HepG2 (cell line): ENCODE measurements around the gene HES1. TPM values are rescaled to one million over a fixed set of nuclear protein-coding genes. Genes with fewer than 3 reads are reported as not detected.
A peak's percentile ranks its signal among the peaks of the same experiment; 100 is the strongest.

ENCODE experiments used
- HOXA5 ChIP-seq: sonication (generic); formaldehyde crosslinking; IDR thresholded peaks from 2 replicates; pipeline ENCODE4 v1.4.0; 2020; ENCODE audit warnings: missing genetic modification reagents
- MEF2D ChIP-seq: sonication (generic); formaldehyde crosslinking; IDR thresholded peaks from 2 replicates; pipeline ENCODE4 v1.5.1; 2020; ENCODE audit warnings: mild to moderate bottlenecking, missing genetic modification reagents
- NCOA5 ChIP-seq: sonication (generic); formaldehyde crosslinking; IDR thresholded peaks from 2 replicates; pipeline ENCODE4 v1.4.0; 2020; ENCODE audit warnings: missing genetic modification reagents
- PATZ1 ChIP-seq: sonication (generic); formaldehyde crosslinking; IDR thresholded peaks from 2 replicates; pipeline ENCODE4 v1.4.0; 2020; ENCODE audit warnings: missing genetic modification reagents
- SMARCC2 ChIP-seq: fragments of 450-650 bp; IDR thresholded peaks from 2 replicates; pipeline ENCODE4 v1.6.1; 2017; ENCODE audit warnings: antibody characterized with exemption, mild to moderate bottlenecking
- SOX5 ChIP-seq: IDR thresholded peaks from 2 replicates; pipeline ENCODE4 v1.6.1; 2016; ENCODE audit warnings: borderline replicate concordance
- ZBTB38 ChIP-seq: sonication (generic); formaldehyde crosslinking; IDR thresholded peaks from 2 replicates; pipeline ENCODE4 v1.5.1; 2020; ENCODE audit warnings: mild to moderate bottlenecking, missing genetic modification reagents
- ZBTB49 ChIP-seq: sonication (generic); formaldehyde crosslinking; IDR thresholded peaks from 2 replicates; pipeline ENCODE4 v1.4.0; 2020; ENCODE audit warnings: missing genetic modification reagents, borderline replicate concordance
- ZNF282 ChIP-seq: fragments of 450-650 bp; IDR thresholded peaks from 2 replicates; pipeline ENCODE4 v1.6.1; 2018; ENCODE audit not compliant: partially characterized antibody
- ZNF407 ChIP-seq: sonication (generic); formaldehyde crosslinking; IDR thresholded peaks from one replicate; pipeline ENCODE4 v1.5.1; 2020; ENCODE audit warnings: mild to moderate bottlenecking, missing genetic modification reagents; ENCODE audit errors: not compliant biosample characterization
- ZNF501 ChIP-seq: sonication (generic); formaldehyde crosslinking; IDR thresholded peaks from 2 replicates; pipeline ENCODE4 v1.5.1; 2020; ENCODE audit warnings: mild to moderate bottlenecking, moderate library complexity, missing genetic modification reagents
- ZNF576 ChIP-seq: sonication (generic); formaldehyde crosslinking; IDR thresholded peaks from 2 replicates; pipeline ENCODE4 v1.4.0; 2020; ENCODE audit warnings: mild to moderate bottlenecking, missing genetic modification reagents
- ZNF614 ChIP-seq: IDR thresholded peaks from 2 replicates; pipeline ENCODE4 v1.6.1; 2018; ENCODE audit warnings: missing biosample characterization, missing genetic modification reagents, inconsistent platforms, borderline replicate concordance
- polyA plus RNA-seq, 8 experiments: library from polyadenylated mRNA; depleted of rRNA in 3 of 8; stranded (reverse) in 7 of 8; unstranded in 1 of 8; fragments of >200 nt; fragmentation: Illumina TruSeq in 4 of 8; extraction: Trizol in 4 of 8; gene quantifications; 2 replicates each; pipeline versions ENCODE4 v1.2.1 to v1.2.3, GENCODE V29; 2011 to 2016; ENCODE audit warnings: low read depth in 4 of 8, missing spikeins in 1 of 8, mixed read lengths in 1 of 8; ENCODE audit not compliant: insufficient read depth in 1 of 8
- total RNA-seq, 5 experiments: library from RNA; depleted of rRNA; stranded (reverse); fragments of >200 nt; fragmentation: Illumina TruSeq; extraction: Trizol; gene quantifications; 2 replicates each; pipeline ENCODE4 v1.2.3, GENCODE V29; 2016; ENCODE audit warnings: low read depth in 1 of 5

HES1 gene
- total and polyA plus RNA-seq, 2 of the 13 experiments (the other 11 are each of a cell fraction or from before 2014, with no cell fraction given): 15.4 to 19.8 TPM

- no peak; the same call in 1 of the 2 replicates for TF ChIP-seq PATZ1 (CRISPR knock-in tag)
- TF ChIP-seq SOX5 (CRISPR knock-in tag): peak; percentile 61
- 0 out of 2 replicates have a peak, but pooled peaks have one; percentile 18 for TF ChIP-seq MEF2D
- TF ChIP-seq ZNF407: no peak
- no peak for TF ChIP-seq SMARCC2
- no peak for TF ChIP-seq NCOA5 (CRISPR knock-in tag)
- TF ChIP-seq ZNF614 (CRISPR knock-in tag): peak; percentile 51; the same call in 1 of the 2 replicates
- peak; percentile 69; the same call in 1 of the 2 replicates for TF ChIP-seq ZBTB38
- 0 out of 2 replicates have a peak, but pooled peaks have one; percentile 24 for TF ChIP-seq ZBTB49 (CRISPR knock-in tag)
- no peak for TF ChIP-seq ZNF576 (CRISPR knock-in tag)
- peak; percentile 85; the same call in 1 of the 2 replicates for TF ChIP-seq HOXA5 (CRISPR knock-in tag)
- TF ChIP-seq ZNF282: no peak
- 0 out of 2 replicates have a peak, but pooled peaks have one; percentile 21 for TF ChIP-seq ZNF501 (CRISPR knock-in tag)
Observed at GRCh38 chr3:194135806-194136518, at the start of gene HES1 (continued).
